ENCODE results near the gene STK35. TPM values are rescaled to one million over a fixed set of nuclear protein-coding genes. Genes with fewer than 3 reads are reported as not detected.

Gene STK35
- total and polyA plus RNA-seq, 2 of the 13 experiments (the other 11 are each of a cell fraction or from before 2014, with no cell fraction given), result 27.4 to 29.8 TPM

- TF ChIP-seq ZBTB37 (CRISPR knock-in tag; IDR thresholded peaks at IDR 0.05) (no peak), HNF4G (IDR thresholded peaks at IDR 0.05; ENCODE audit: borderline replicate concordance, low read depth, low read length) (peak; percentile 8; the same call in 1 of the 2 replicates), HNF4G (CRISPR knock-in tag; IDR thresholded peaks at IDR 0.05; ENCODE audit: borderline replicate concordance, low read depth) (no peak; the same call in 1 of the 2 replicates), BHLHE40 (IDR thresholded peaks at IDR 0.05; ENCODE audit: low read length) (peak; percentile 94), ZNF503 (CRISPR knock-in tag; IDR thresholded peaks at IDR 0.05) (peak; percentile 29; the same call in 1 of the 2 replicates), XBP1 (CRISPR knock-in tag; IDR thresholded peaks at IDR 0.05) (no peak; the same call in none of the 2 replicates), ZNF773 (CRISPR knock-in tag; IDR thresholded peaks at IDR 0.05; ENCODE audit: borderline replicate concordance) (peak; percentile 78; the same call in 1 of the 2 replicates), IKZF4 (CRISPR knock-in tag; IDR thresholded peaks at IDR 0.05; ENCODE audit: borderline replicate concordance, low read depth, not compliant biosample characterization) (peak; percentile 95), ZNF710 (CRISPR knock-in tag; IDR thresholded peaks at IDR 0.05; ENCODE audit: borderline replicate concordance) (0 out of 2 replicates have a peak, but pooled peaks have one; percentile 52), ZNF597 (CRISPR knock-in tag; IDR thresholded peaks at IDR 0.05) (no peak), U2AF1 (optimal IDR thresholded peaks at IDR 0.05; ENCODE audit: low read depth, low read length) (peak; percentile 97), POLR2A (IDR thresholded peaks at IDR 0.05; ENCODE audit: insufficient read depth in 1 of 2, low read depth in 2 of 2, low read length in 2 of 2) (peak; percentile 91 to 95), HHEX (CRISPR knock-in tag; IDR thresholded peaks at IDR 0.05) (no peak), ZXDC (CRISPR knock-in tag; IDR thresholded peaks at IDR 0.05) (peak; percentile 94), NFKBIZ (CRISPR knock-in tag; IDR thresholded peaks at IDR 0.05) (peak; percentile 51), KDM4B (CRISPR knock-in tag; IDR thresholded peaks at IDR 0.05) (peak; percentile 65; the same call in 1 of the 2 replicates)
Observed at GRCh38 chr20:2101865-2102584, 398 bp downstream of the STK35 start (continued).

Data from HepG2 (cell line).